ENCODE results near the gene STAG1. TPM values are rescaled to one million over a fixed set of nuclear protein-coding genes. Genes with fewer than 3 reads are reported as not detected.

The STAG1 gene
- total and polyA plus RNA-seq, 2 experiments from 2014 or later = 9.0 to 21.9 TPM

DNA sequence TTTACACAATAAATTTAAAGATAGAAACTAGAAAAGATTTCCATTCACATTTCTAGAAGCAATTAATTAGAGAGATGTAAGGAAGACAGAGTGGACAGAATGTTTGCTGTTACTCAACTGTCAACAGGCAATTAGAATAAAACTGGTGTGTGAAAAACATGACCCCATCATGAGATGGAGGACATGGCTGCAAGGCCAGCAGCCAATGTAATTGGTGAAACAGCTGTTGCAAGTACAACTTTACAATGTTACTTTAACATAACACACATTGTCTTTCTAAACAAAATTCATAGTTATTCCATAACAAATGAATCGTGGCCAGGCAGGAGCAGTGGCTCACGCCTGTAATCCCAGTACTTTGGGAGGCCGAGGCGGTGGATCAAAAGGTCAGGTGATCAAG, 28.6 kb upstream of the STAG1 start (continued):
- TF ChIP-seq, protein P1, sequence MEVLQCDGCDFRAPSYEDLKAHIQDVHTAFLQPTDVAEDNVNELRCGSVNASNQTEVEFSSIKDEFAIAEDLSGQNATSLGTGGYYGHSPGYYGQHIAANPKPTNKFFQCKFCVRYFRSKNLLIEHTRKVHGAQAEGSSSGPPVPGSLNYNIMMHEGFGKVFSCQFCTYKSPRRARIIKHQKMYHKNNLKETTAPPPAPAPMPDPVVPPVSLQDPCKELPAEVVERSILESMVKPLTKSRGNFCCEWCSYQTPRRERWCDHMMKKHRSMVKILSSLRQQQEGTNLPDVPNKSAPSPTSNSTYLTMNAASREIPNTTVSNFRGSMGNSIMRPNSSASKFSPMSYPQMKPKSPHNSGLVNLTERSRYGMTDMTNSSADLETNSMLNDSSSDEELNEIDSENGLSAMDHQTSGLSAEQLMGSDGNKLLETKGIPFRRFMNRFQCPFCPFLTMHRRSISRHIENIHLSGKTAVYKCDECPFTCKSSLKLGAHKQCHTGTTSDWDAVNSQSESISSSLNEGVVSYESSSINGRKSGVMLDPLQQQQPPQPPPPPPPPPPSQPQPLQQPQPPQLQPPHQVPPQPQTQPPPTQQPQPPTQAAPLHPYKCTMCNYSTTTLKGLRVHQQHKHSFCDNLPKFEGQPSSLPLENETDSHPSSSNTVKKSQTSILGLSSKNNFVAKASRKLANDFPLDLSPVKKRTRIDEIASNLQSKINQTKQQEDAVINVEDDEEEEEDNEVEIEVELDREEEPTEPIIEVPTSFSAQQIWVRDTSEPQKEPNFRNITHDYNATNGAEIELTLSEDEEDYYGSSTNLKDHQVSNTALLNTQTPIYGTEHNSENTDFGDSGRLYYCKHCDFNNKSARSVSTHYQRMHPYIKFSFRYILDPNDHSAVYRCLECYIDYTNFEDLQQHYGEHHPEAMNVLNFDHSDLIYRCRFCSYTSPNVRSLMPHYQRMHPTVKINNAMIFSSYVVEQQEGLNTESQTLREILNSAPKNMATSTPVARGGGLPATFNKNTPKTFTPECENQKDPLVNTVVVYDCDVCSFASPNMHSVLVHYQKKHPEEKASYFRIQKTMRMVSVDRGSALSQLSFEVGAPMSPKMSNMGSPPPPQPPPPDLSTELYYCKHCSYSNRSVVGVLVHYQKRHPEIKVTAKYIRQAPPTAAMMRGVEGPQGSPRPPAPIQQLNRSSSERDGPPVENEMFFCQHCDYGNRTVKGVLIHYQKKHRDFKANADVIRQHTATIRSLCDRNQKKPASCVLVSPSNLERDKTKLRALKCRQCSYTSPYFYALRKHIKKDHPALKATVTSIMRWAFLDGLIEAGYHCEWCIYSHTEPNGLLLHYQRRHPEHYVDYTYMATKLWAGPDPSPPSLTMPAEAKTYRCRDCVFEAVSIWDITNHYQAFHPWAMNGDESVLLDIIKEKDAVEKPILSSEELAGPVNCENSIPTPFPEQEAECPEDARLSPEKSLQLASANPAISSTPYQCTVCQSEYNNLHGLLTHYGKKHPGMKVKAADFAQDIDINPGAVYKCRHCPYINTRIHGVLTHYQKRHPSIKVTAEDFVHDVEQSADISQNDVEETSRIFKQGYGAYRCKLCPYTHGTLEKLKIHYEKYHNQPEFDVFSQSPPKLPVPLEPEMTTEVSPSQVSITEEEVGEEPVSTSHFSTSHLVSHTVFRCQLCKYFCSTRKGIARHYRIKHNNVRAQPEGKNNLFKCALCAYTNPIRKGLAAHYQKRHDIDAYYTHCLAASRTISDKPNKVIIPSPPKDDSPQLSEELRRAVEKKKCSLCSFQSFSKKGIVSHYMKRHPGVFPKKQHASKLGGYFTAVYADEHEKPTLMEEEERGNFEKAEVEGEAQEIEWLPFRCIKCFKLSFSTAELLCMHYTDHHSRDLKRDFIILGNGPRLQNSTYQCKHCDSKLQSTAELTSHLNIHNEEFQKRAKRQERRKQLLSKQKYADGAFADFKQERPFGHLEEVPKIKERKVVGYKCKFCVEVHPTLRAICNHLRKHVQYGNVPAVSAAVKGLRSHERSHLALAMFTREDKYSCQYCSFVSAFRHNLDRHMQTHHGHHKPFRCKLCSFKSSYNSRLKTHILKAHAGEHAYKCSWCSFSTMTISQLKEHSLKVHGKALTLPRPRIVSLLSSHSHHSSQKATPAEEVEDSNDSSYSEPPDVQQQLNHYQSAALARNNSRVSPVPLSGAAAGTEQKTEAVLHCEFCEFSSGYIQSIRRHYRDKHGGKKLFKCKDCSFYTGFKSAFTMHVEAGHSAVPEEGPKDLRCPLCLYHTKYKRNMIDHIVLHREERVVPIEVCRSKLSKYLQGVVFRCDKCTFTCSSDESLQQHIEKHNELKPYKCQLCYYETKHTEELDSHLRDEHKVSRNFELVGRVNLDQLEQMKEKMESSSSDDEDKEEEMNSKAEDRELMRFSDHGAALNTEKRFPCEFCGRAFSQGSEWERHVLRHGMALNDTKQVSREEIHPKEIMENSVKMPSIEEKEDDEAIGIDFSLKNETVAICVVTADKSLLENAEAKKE (CRISPR knock-in tag; IDR thresholded peaks at IDR 0.05) = no peak
- TF ChIP-seq ZNF114 (CRISPR knock-in tag; IDR thresholded peaks at IDR 0.05) (no peak), EZH2phosphoT487 (IDR thresholded peaks at IDR 0.05; ENCODE audit: unreplicated experiment) (no peak), JUNB (IDR thresholded peaks at IDR 0.05; ENCODE audit: unreplicated experiment) (no peak), CREB1 (CRISPR knock-in tag; IDR thresholded peaks at IDR 0.05; ENCODE audit: low read depth) (no peak), NANOG (IDR thresholded peaks at IDR 0.05; ENCODE audit: borderline replicate concordance) (no peak)
- TF ChIP-seq, protein P2, sequence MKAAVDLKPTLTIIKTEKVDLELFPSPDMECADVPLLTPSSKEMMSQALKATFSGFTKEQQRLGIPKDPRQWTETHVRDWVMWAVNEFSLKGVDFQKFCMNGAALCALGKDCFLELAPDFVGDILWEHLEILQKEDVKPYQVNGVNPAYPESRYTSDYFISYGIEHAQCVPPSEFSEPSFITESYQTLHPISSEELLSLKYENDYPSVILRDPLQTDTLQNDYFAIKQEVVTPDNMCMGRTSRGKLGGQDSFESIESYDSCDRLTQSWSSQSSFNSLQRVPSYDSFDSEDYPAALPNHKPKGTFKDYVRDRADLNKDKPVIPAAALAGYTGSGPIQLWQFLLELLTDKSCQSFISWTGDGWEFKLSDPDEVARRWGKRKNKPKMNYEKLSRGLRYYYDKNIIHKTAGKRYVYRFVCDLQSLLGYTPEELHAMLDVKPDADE (IDR thresholded peaks at IDR 0.05) = no peak
- TF ChIP-seq, protein P3, sequence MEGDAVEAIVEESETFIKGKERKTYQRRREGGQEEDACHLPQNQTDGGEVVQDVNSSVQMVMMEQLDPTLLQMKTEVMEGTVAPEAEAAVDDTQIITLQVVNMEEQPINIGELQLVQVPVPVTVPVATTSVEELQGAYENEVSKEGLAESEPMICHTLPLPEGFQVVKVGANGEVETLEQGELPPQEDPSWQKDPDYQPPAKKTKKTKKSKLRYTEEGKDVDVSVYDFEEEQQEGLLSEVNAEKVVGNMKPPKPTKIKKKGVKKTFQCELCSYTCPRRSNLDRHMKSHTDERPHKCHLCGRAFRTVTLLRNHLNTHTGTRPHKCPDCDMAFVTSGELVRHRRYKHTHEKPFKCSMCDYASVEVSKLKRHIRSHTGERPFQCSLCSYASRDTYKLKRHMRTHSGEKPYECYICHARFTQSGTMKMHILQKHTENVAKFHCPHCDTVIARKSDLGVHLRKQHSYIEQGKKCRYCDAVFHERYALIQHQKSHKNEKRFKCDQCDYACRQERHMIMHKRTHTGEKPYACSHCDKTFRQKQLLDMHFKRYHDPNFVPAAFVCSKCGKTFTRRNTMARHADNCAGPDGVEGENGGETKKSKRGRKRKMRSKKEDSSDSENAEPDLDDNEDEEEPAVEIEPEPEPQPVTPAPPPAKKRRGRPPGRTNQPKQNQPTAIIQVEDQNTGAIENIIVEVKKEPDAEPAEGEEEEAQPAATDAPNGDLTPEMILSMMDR (conservative IDR thresholded peaks at IDR 0.05; ENCODE audit: low read depth in 2 of 2) = no peak
